ENCODE results near the gene PSEN2.

GRCh38 chr1:226886122-226886901 lies 15.9 kb downstream of the PSEN2 start:
- TF ChIP-seq CTCF (conservative IDR thresholded peaks at IDR 0.05 in 1 of 2, IDR thresholded peaks at IDR 0.05 in 1 of 2; ENCODE audit: low read depth in 1 of 2, low read length in 2 of 2) (no peak), EZH2 (IDR thresholded peaks at IDR 0.05; ENCODE audit: low read length, missing control alignments) (no peak)
